SH-SY5Y (cell line): ENCODE data around the gene NT5C2.

Experiments
- GATA2 ChIP-seq: IDR thresholded peaks from 2 replicates; pipeline ENCODE4 v1.6.1; 2011; ENCODE audit warnings: mild to moderate bottlenecking, low read depth, low read length
- GATA3 ChIP-seq: IDR thresholded peaks from 2 replicates; pipeline ENCODE4 v1.6.1; 2011; ENCODE audit warnings: low read depth, mild to moderate bottlenecking, low read length, moderate library complexity

GRCh38 chr10:103120546-103120945 is 72.5 kb downstream of the NT5C2 start:
- TF ChIP-seq GATA2 (no peak), GATA3 (no peak)
